Measurements from ENCODE around the gene MYO7A. TPM values are rescaled to one million over a fixed set of nuclear protein-coding genes. Genes with fewer than 3 reads are reported as not detected.

MYO7A gene
- total and polyA plus RNA-seq, 2 of the 8 experiments (the other 6 are each of a cell fraction or from before 2014, with no cell fraction given), result 1.5 to 1.9 TPM

GRCh38 chr11:77113382-77114088 lies 14.5 kb upstream of the MYO7A start:
- Histone ChIP-seq H3K4ac (replicated peaks; ENCODE audit: insufficient read length, low read depth, low read length) (no peak overlapping the region), H3K9me3 (ENCODE audit: insufficient read depth in 2 of 2, low read depth in 1 of 2, low read length in 1 of 2) (no peaks in the 10 kb centered on the region), H4K20me1 (replicated peaks in 1 of 2; ENCODE audit: control insufficient read depth in 1 of 2, insufficient read depth in 2 of 2, low read length in 2 of 2) (no peaks in the 10 kb centered on the region), H3K4me3 (ENCODE audit: extremely low read depth in 1 of 4, insufficient read depth in 2 of 4, low read depth in 3 of 4, low read length in 4 of 4) (no peak overlapping the region), H3K27me3 (replicated peaks in 1 of 4; ENCODE audit: control insufficient read depth in 3 of 4, extremely low read depth in 1 of 4, insufficient read depth in 3 of 4, low read length in 3 of 4) (no peaks in the 10 kb centered on the region), H3K18ac (ENCODE audit: extremely low read depth, low read length) (no peak overlapping the region), H2BK12ac (ENCODE audit: low read depth, low read length) (no peak overlapping the region), H3K4me2 (ENCODE audit: insufficient read depth in 1 of 2, low read depth in 2 of 2, low read length in 2 of 2) (no peak overlapping the region), H4K5ac (ENCODE audit: insufficient read length, low read depth, low read length) (no peak overlapping the region), H3K36me3 (ENCODE audit: control insufficient read depth in 2 of 4, insufficient read depth in 4 of 4, low read length in 3 of 4) (no peaks in the 10 kb centered on the region), H3K4me1 (replicated peaks in 1 of 4; ENCODE audit: control insufficient read depth in 3 of 4, insufficient read depth in 4 of 4, low read length in 3 of 4) (peaks cover 0 to 3% (median 1%) of the 10 kb centered on the region in 4 experiments; a peak in 3 of 7 replicates), H4K8ac (ENCODE audit: extremely low read depth, insufficient read depth, low read length) (no peak overlapping the region), H3K9ac (replicated peaks in 1 of 4; ENCODE audit: extremely low read depth in 1 of 4, low read depth in 3 of 4, low read length in 3 of 4) (no peak overlapping the region), H3K27ac (ENCODE audit: low read depth, low read length) (no peak overlapping the region), H3K14ac (ENCODE audit: insufficient read length) (no peak overlapping the region), H3K23me2 (ENCODE audit: low read depth, low read length) (no peaks in the 10 kb centered on the region), H2BK120ac (replicated peaks; ENCODE audit: low read depth, low read length) (no peak overlapping the region), H4K91ac (replicated peaks; ENCODE audit: insufficient read length, low read length) (peak overlapping the region; percentile 5), H3K56ac (replicated peaks; ENCODE audit: insufficient read length, low read depth, low read length) (no peak overlapping the region), H2BK20ac (ENCODE audit: low read length) (no peak overlapping the region), H2BK15ac (ENCODE audit: low read length) (no peak overlapping the region), H3K23ac (ENCODE audit: insufficient read length) (no peak overlapping the region), H2BK5ac (ENCODE audit: low read depth, low read length) (no peak overlapping the region), H2AFZ (ENCODE audit: low read length) (no peak overlapping the region), H2AK5ac (ENCODE audit: low read depth, low read length) (no peak overlapping the region), H3K79me1 (ENCODE audit: low read depth, low read length) (no peaks in the 10 kb centered on the region), H3K79me2 (ENCODE audit: control insufficient read depth in 1 of 2, insufficient read depth in 2 of 2, low read length in 2 of 2) (no peaks in the 10 kb centered on the region)
- FAIRE-seq, result no peak
- ChIA-PET CTCF (ENCODE audit: partially characterized antibody) (interaction anchor here (0.5 to 19.1 kb wide), 28 partner anchors 10 to 559 kb away, joined by 3 to 297 read pairs (median 5); partner anchors contain the start of genes CAPN5, MYO7A and OMP), POLR2A (ENCODE audit: partially characterized antibody) (interaction anchor here (0.7 kb wide), 2 partner anchors 10 to 400 kb away, joined by 3 read pairs; no protein-coding TSS in a partner anchor)
- 77% methylated on average over 7 of the region's 8 CpGs; no CpG with 5 or more reads in 1 of the 2 experiments for WGBS, 2 experiments (ENCODE audit: extremely low coverage in 1 of 2, insufficient coverage in 1 of 2, insufficient read length in 1 of 2, insufficient replicate concordance in 2 of 2, low coverage in 1 of 2, low lambda C conversion rate in 2 of 2, missing lambda C conversion rate in 1 of 2)
- peak in 1 of 2 experiments; percentile 75 for DNase-seq (ENCODE audit: low read depth in 1 of 2, low spot score in 2 of 2)
- no peak for TF ChIP-seq TAF1 (IDR thresholded peaks at IDR 0.05; ENCODE audit: low read depth, low read length)
- no peak for TF ChIP-seq EP300 (IDR thresholded peaks at IDR 0.05; ENCODE audit: borderline replicate concordance in 1 of 2, low read depth in 2 of 2, low read length in 2 of 2)
- no peak for TF ChIP-seq NRF1 (IDR thresholded peaks at IDR 0.05; ENCODE audit: low read depth, low read length)
- TF ChIP-seq ATF3 (IDR thresholded peaks at IDR 0.05; ENCODE audit: insufficient read depth, low read depth, low read length), result no peak
- TF ChIP-seq SP4 (IDR thresholded peaks at IDR 0.05; ENCODE audit: low read length), result no peak
- TF ChIP-seq RAD21 (IDR thresholded peaks at IDR 0.05 in 1 of 2, conservative IDR thresholded peaks at IDR 0.05 in 1 of 2; ENCODE audit: low read depth in 2 of 2, low read length in 2 of 2), result peak; percentile 47 to 50
- no peak for TF ChIP-seq SP1 (IDR thresholded peaks at IDR 0.05; ENCODE audit: low read depth, low read length)
- TF ChIP-seq CTCF (IDR thresholded peaks at IDR 0.05; ENCODE audit: control extremely low read depth in 1 of 3, insufficient read depth in 1 of 3, low read depth in 1 of 3, low read length in 3 of 3), result peak; percentile 44 to 66 (median 59)
- TF ChIP-seq TEAD4 (IDR thresholded peaks at IDR 0.05; ENCODE audit: low read depth, low read length), result no peak
